HepG2 (cell line): Measurements from ENCODE around the gene TSSK6. TPM values are rescaled to one million over a fixed set of nuclear protein-coding genes. Genes with fewer than 3 reads are reported as not detected.

Experiments used
- ARNT2 ChIP-seq: sonication (generic); formaldehyde crosslinking; IDR thresholded peaks from 2 replicates; pipeline ENCODE4 v1.8.0; 2022; ENCODE audit warnings: mild to moderate bottlenecking, low read depth, missing genetic modification reagents, moderate library complexity
- CHD2 ChIP-seq: IDR thresholded peaks from 2 replicates; pipeline ENCODE4 v1.6.1; 2011; ENCODE audit warnings: low read depth, low read length, improper control_type of control experiment
- CREM ChIP-seq, 2 experiments: sonication (generic) in 1 of 2; formaldehyde crosslinking in 1 of 2; IDR thresholded peaks; 2 replicates each; pipeline versions ENCODE4 v1.4.0 to v1.6.1; 2016 to 2020; ENCODE audit warnings: antibody characterized with exemption in 1 of 2, mild to moderate bottlenecking in 1 of 2, missing genetic modification reagents in 1 of 2
- CSRNP1 ChIP-seq: sonication (generic); formaldehyde crosslinking; IDR thresholded peaks from 2 replicates; pipeline ENCODE4 v1.8.1; 2023; ENCODE audit warnings: mild to moderate bottlenecking, missing genetic modification reagents
- CSRNP2 ChIP-seq: sonication (generic); formaldehyde crosslinking; conservative IDR thresholded peaks from 2 replicates; pipeline ENCODE4 v1.8.0; 2022; ENCODE audit warnings: low read depth, missing genetic modification reagents
- DBP ChIP-seq: sonication (generic); formaldehyde crosslinking; IDR thresholded peaks from 2 replicates; pipeline ENCODE4 v1.4.0; 2020; ENCODE audit warnings: missing genetic modification reagents; ENCODE audit errors: not compliant biosample characterization
- EED ChIP-seq: sonication (generic); formaldehyde crosslinking; IDR thresholded peaks from 2 replicates; pipeline ENCODE4 v1.5.0; 2020; ENCODE audit warnings: mild to moderate bottlenecking, missing genetic modification reagents
- FIP1L1 ChIP-seq: fragments of 200-400 bp; formaldehyde crosslinking; IDR thresholded peaks from 2 replicates; pipeline ENCODE4 v1.6.1; 2018; ENCODE audit warnings: low read depth, mild to moderate bottlenecking, low read length, moderate library complexity, borderline replicate concordance; ENCODE audit not compliant: insufficient read depth
- GMEB2 ChIP-seq: IDR thresholded peaks from 2 replicates; pipeline ENCODE4 v1.6.1; 2016; ENCODE audit warnings: missing biosample characterization, missing genetic modification reagents, low read depth
- ISL2 ChIP-seq: sonication (generic); formaldehyde crosslinking; IDR thresholded peaks from 2 replicates; pipeline ENCODE4 v1.5.0; 2020; ENCODE audit warnings: missing genetic modification reagents
- KAT7 ChIP-seq: IDR thresholded peaks from 2 replicates; pipeline ENCODE4 v1.6.1; 2018; ENCODE audit warnings: borderline replicate concordance, missing compliant biosample characterization
- MTF1 ChIP-seq: sonication (generic); formaldehyde crosslinking; IDR thresholded peaks from 2 replicates; pipeline ENCODE4 v1.5.0; 2020; ENCODE audit warnings: missing genetic modification reagents
- NFE2L1 ChIP-seq: sonication (generic); formaldehyde crosslinking; IDR thresholded peaks from 2 replicates; pipeline ENCODE4 v1.4.0; 2020; ENCODE audit warnings: missing genetic modification reagents, mild to moderate bottlenecking, borderline replicate concordance
- PRMT3 ChIP-seq: sonication (generic); formaldehyde crosslinking; IDR thresholded peaks from 2 replicates; pipeline ENCODE4 v1.8.1; 2022; ENCODE audit warnings: low read depth, mild to moderate bottlenecking, moderate library complexity, missing genetic modification reagents, borderline replicate concordance
- YEATS4 ChIP-seq: sonication (generic); formaldehyde crosslinking; IDR thresholded peaks from 2 replicates; pipeline ENCODE4 v1.4.0; 2020; ENCODE audit warnings: missing genetic modification reagents, borderline replicate concordance
- ZBTB1 ChIP-seq: sonication (generic); formaldehyde crosslinking; IDR thresholded peaks from 2 replicates; pipeline ENCODE4 v1.4.0; 2020; ENCODE audit warnings: missing genetic modification reagents, borderline replicate concordance
- ZNF33A ChIP-seq: sonication (generic); formaldehyde crosslinking; IDR thresholded peaks from 2 replicates; pipeline ENCODE4 v1.5.1; 2020; ENCODE audit warnings: missing genetic modification reagents, mild to moderate bottlenecking, moderate library complexity, borderline replicate concordance
- ZNF574 ChIP-seq: sonication (generic); formaldehyde crosslinking; IDR thresholded peaks from 2 replicates; pipeline ENCODE4 v1.4.0; 2020; ENCODE audit warnings: missing genetic modification reagents
- ZNF580 ChIP-seq: IDR thresholded peaks from 2 replicates; pipeline ENCODE4 v1.6.1; 2016; ENCODE audit warnings: low read depth, borderline replicate concordance
- polyA plus RNA-seq, 8 experiments: library from polyadenylated mRNA; depleted of rRNA in 3 of 8; stranded (reverse) in 7 of 8; unstranded in 1 of 8; fragments of >200 nt; fragmentation: Illumina TruSeq in 4 of 8; extraction: Trizol in 4 of 8; gene quantifications; 2 replicates each; pipeline versions ENCODE4 v1.2.1 to v1.2.3, GENCODE V29; 2011 to 2016; ENCODE audit warnings: low read depth in 4 of 8, missing spikeins in 1 of 8, mixed read lengths in 1 of 8; ENCODE audit not compliant: insufficient read depth in 1 of 8
- total RNA-seq, 5 experiments: library from RNA; depleted of rRNA; stranded (reverse); fragments of >200 nt; fragmentation: Illumina TruSeq; extraction: Trizol; gene quantifications; 2 replicates each; pipeline ENCODE4 v1.2.3, GENCODE V29; 2016; ENCODE audit warnings: low read depth in 1 of 5

Gene TSSK6
- total and polyA plus RNA-seq, 2 of the 13 experiments (the other 11 are each of a cell fraction or from before 2014, with no cell fraction given), result 0.71 to 1.2 TPM

- TF ChIP-seq ZNF580 (CRISPR knock-in tag) (peak; percentile 93), CSRNP1 (CRISPR knock-in tag) (no peak), DBP (no peak), CREM (IDR thresholded peaks at IDR 0.05) (peak; percentile 91), CREM (CRISPR knock-in tag; IDR thresholded peaks at IDR 0.05) (no peak), MTF1 (no peak), ISL2 (CRISPR knock-in tag) (peak; percentile 72), ZNF574 (peak; percentile 98), KAT7 (no peak), CHD2 (peak; percentile 53), GMEB2 (no peak), EED (CRISPR knock-in tag) (no peak), YEATS4 (CRISPR knock-in tag) (peak; percentile 93), FIP1L1 (no peak), ARNT2 (peak; percentile 68; the same call in 1 of the 2 replicates), NFE2L1 (CRISPR knock-in tag) (no peak; the same call in 1 of the 2 replicates), PRMT3 (CRISPR knock-in tag) (0 out of 2 replicates have a peak, but pooled peaks have one; percentile 62), ZNF33A (CRISPR knock-in tag) (no peak), ZBTB1 (CRISPR knock-in tag) (no peak), CSRNP2 (CRISPR knock-in tag) (no peak)
Observed at GRCh38 chr19:19515642-19516519, 533 bp upstream of the TSSK6 start, which contains the start of gene NDUFA13 (continued).
